OCI-LY3 (cell line): ENCODE data around the gene CHMP4A.

ENCODE experiments used
- H2AFZ ChIP-seq: fragments of 200-600, 300-600 bp; shearing (Covaris generic); 2 replicates; pipeline ENCODE4 v1.6.0; 2014; ENCODE audit warnings: antibody characterized with exemption, low read depth, low read length
- H3K27ac ChIP-seq: fragments of 200-600, 300-600 bp; sonication (generic); 2 replicates; pipeline ENCODE4 v1.5.1; 2014; ENCODE audit warnings: mild to moderate bottlenecking, low read length, moderate library complexity, mixed read lengths
- H3K27me3 ChIP-seq: fragments of 200-600, 300-600 bp; sonication (generic); 2 replicates; pipeline ENCODE4 v1.6.1; 2014; ENCODE audit warnings: low read depth, low read length, mixed read lengths
- H3K36me3 ChIP-seq: fragments of 200-600, 300-600 bp; sonication (generic); replicated peaks from 2 replicates; pipeline ENCODE3; 2014; ENCODE audit warnings: low read depth, low read length, mixed read lengths
- H3K4me1 ChIP-seq: fragments of 300-600, 200-600 bp; sonication (generic); 2 replicates; pipeline ENCODE4 v1.6.1; 2014; ENCODE audit warnings: low read length, mixed read lengths
- H3K4me2 ChIP-seq: fragments of 200-600, 300-600 bp; sonication (generic); 2 replicates; pipeline ENCODE4 v1.6.1; 2014; ENCODE audit warnings: low read length, mixed read lengths
- H3K4me3 ChIP-seq: fragments of 300-600, 200-600 bp; sonication (generic); 2 replicates; pipeline ENCODE4 v1.5.1; 2014; ENCODE audit warnings: antibody characterized with exemption, mild to moderate bottlenecking, low read length, moderate library complexity
- H3K79me2 ChIP-seq: fragments of 300-600, 200-600 bp; shearing (Covaris generic); 2 replicates; pipeline ENCODE4 v1.6.1; 2014; ENCODE audit warnings: mild to moderate bottlenecking, low read length, mixed read lengths
- H3K9ac ChIP-seq: fragments of 300-600, 200-600 bp; shearing (Covaris generic); 2 replicates; pipeline ENCODE4 v1.6.0; 2014; ENCODE audit warnings: mild to moderate bottlenecking, low read length, moderate library complexity
- H3K9me3 ChIP-seq: fragments of 200-600, 300-600 bp; shearing (Covaris generic); 2 replicates; pipeline ENCODE4 v1.6.1; 2014; ENCODE audit warnings: low read length, mixed read lengths; ENCODE audit not compliant: insufficient read depth
- H4K20me1 ChIP-seq: fragments of 200-600, 300-600 bp; sonication (generic); 2 replicates; pipeline ENCODE4 v1.6.1; 2016; ENCODE audit warnings: low read length, mixed read lengths; ENCODE audit not compliant: insufficient read depth
- CTCF ChIP-seq: fragments of 200-600, 300-600 bp; sonication (generic); IDR thresholded peaks from 2 replicates; pipeline ENCODE4 v1.5.1; 2014; ENCODE audit warnings: antibody characterized with exemption, low read length, low read depth
- EZH2phosphoT487 ChIP-seq: fragments of 200-600 bp; shearing (Covaris generic); IDR thresholded peaks from 2 replicates; pipeline ENCODE4 v1.6.1; 2018; ENCODE audit warnings: antibody characterized with exemption, mixed run types, low read depth

The CHMP4A gene

GRCh38 chr14:24253936-24254335, 40.6 kb upstream of the CHMP4A start:
- H3K9me3 ChIP-seq, result no peaks in the 10 kb centered on the region
- no peak for TF ChIP-seq CTCF
- no peak for TF ChIP-seq EZH2phosphoT487
- no peaks in the 10 kb centered on the region for H4K20me1 ChIP-seq
- no peak overlapping the region for H3K4me3 ChIP-seq
- no peak overlapping the region for H3K9ac ChIP-seq
- H3K4me1 ChIP-seq, result peaks cover 12% of the 10 kb centered on the region
- H3K4me2 ChIP-seq, result no peak overlapping the region
- H3K27me3 ChIP-seq, result no peaks in the 10 kb centered on the region
- no peak overlapping the region for H2AFZ ChIP-seq
- no peaks in the 10 kb centered on the region for H3K36me3 ChIP-seq
- no peaks in the 10 kb centered on the region for H3K79me2 ChIP-seq
- no peak overlapping the region for H3K27ac ChIP-seq

- Histone ChIP-seq H3K9ac (no peak overlapping the region), H3K9me3 (no peaks in the 10 kb centered on the region), H2AFZ (no peak overlapping the region), H3K36me3 (no peaks in the 10 kb centered on the region), H4K20me1 (no peaks in the 10 kb centered on the region), H3K27me3 (no peaks in the 10 kb centered on the region), H3K4me3 (no peak overlapping the region), H3K4me1 (peaks cover 17% of the 10 kb centered on the region), H3K79me2 (no peaks in the 10 kb centered on the region), H3K4me2 (no peak overlapping the region), H3K27ac (no peak overlapping the region)
- TF ChIP-seq CTCF (no peak), EZH2phosphoT487 (no peak)
Measured at GRCh38 chr14:24252289-24253124, 39.2 kb upstream of the CHMP4A start.

GRCh38 chr14:24251880-24252288, 38.6 kb upstream of the CHMP4A start:
- H3K27ac ChIP-seq, result no peak overlapping the region

More at GRCh38 chr14:24251880-24252288, 38.6 kb upstream of the CHMP4A start:
- Histone ChIP-seq H3K9me3 (no peaks in the 10 kb centered on the region), H3K4me3 (no peak overlapping the region), H3K79me2 (no peaks in the 10 kb centered on the region), H3K4me1 (peaks cover 23% of the 10 kb centered on the region), H4K20me1 (no peaks in the 10 kb centered on the region), H3K9ac (no peak overlapping the region), H3K27me3 (no peaks in the 10 kb centered on the region), H3K36me3 (no peaks in the 10 kb centered on the region), H2AFZ (no peak overlapping the region), H3K4me2 (no peak overlapping the region)
- TF ChIP-seq EZH2phosphoT487 (no peak), CTCF (no peak)
